GM20000 (cell line): Measurements from ENCODE around the gene FARSB.
A peak's percentile ranks its signal among the peaks of the same experiment; 100 is the strongest.

Experiments used
- DNase-seq: peaks from one replicate; pipeline ENCODE4 v3.0.0; 2012; ENCODE audit warnings: low spot score
- TF ChIP-seq, protein P1 (sequence below): IDR thresholded peaks from 2 replicates; pipeline ENCODE4 v1.5.1; 2012; ENCODE audit warnings: mild to moderate bottlenecking, control low read depth; ENCODE audit errors: extremely low read depth, missing control alignments

FARSB gene

DNA sequence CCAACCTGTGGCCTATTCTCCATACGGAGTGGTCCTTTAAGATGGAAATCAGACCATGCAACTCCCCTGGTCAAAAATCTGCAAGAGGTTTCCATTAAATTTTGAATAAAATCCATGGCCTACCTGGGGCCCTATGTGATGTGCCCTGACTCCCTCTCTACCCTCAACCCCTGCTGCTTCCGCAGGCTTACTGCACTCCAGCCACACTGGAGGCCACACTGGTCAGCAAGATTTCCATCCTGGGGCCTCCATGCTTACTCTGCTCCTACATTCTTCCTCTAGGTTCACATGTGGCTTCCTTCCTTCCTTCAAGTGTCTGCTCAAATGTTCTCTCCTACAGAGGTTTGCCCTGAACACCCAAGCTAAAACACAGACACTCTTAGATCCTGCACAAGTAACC, 40.6 kb downstream of the FARSB start:
- TF ChIP-seq, protein P1, sequence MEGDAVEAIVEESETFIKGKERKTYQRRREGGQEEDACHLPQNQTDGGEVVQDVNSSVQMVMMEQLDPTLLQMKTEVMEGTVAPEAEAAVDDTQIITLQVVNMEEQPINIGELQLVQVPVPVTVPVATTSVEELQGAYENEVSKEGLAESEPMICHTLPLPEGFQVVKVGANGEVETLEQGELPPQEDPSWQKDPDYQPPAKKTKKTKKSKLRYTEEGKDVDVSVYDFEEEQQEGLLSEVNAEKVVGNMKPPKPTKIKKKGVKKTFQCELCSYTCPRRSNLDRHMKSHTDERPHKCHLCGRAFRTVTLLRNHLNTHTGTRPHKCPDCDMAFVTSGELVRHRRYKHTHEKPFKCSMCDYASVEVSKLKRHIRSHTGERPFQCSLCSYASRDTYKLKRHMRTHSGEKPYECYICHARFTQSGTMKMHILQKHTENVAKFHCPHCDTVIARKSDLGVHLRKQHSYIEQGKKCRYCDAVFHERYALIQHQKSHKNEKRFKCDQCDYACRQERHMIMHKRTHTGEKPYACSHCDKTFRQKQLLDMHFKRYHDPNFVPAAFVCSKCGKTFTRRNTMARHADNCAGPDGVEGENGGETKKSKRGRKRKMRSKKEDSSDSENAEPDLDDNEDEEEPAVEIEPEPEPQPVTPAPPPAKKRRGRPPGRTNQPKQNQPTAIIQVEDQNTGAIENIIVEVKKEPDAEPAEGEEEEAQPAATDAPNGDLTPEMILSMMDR = no peak
- DNase-seq = no peak

DNA sequence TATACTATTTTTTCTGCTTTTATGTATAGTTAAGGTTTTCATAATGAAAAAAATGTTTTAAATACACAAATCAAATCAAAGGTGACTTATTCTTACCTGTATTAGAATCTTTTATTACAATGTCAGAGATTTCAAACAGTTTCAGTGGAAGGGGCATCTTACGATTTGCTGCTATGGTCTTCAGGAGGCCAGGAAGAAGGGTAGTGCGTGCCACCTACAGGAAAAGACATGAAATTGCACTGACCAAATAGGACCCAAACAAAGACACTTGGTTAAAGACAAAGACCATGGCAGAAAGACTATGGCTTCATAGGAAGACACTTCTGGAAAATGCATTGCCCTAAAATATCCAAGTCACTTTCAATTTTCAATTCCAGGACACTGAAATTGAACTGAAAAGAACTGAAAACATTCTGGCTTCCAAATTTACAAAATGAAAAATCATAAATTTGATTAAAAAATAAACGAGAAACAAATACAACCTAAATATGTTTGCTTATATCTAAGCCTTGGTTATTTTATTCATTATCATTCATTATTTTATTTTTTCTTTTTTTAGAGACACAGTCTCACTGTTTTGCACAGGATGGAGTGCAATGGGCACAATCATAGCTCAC, 42.1 kb downstream of the FARSB start:
- peak; percentile 65 for DNase-seq
- TF ChIP-seq, protein P1 = peak; percentile 50

DNA sequence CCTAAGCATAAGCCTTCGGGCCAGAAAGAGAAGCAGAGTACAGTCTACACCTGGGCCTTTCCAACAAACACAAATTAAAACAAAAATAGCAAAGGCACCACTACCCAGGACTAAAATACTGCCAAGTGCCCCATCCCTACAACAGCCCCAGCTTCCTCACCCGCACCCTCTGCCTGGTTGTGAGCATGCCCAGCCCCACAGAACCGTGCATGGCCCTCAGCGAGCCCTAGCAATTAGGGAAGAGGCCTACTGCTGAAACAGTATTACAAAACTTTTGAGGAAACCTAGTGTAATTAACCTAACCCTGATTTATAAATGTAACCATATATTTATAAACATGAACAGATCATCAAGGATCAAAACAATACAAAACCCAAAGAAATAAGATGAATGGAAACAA, 44.2 kb downstream of the FARSB start:
- TF ChIP-seq, protein P1 = no peak
- DNase-seq = no peak

DNA sequence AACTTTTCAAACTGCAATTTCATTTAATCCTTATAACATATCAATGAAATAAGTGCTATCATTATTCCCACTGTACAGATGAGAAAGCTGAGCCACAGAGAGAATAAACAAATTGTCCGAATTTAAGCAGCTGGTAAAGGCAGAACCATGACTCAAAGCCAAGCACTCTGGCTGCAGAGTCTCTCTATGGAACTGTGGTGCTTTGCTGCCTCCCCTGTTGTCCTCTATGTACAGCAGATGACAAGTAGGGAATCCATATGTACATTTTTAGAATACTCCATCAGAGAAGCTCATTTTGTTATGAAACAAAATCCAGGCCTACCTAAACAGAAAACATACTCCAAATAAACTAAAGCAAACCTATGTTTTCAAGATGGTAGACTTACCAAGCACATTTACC, 45.1 kb downstream of the FARSB start:
- DNase-seq = no peak
- TF ChIP-seq, protein P1 = no peak

DNA sequence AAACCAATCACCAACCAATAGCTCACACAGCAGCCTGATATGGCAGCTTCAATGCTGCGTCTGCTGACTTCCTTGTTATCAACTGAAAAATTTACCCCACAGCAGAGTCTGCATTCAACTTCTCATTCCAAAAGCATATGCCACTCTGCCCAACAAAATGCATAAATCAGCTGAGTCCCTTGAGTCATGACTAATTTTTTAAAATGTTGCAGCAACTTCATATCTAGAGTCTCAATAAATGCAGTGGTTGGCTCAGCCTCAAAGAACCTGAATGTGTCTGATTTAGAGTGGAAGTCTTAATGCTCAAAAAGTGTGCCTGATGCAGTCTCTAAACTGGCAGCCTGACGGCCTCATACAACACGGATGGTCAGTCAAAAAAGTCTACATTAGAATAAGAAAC, 46.5 kb downstream of the FARSB start:
- no peak for DNase-seq

DNA sequence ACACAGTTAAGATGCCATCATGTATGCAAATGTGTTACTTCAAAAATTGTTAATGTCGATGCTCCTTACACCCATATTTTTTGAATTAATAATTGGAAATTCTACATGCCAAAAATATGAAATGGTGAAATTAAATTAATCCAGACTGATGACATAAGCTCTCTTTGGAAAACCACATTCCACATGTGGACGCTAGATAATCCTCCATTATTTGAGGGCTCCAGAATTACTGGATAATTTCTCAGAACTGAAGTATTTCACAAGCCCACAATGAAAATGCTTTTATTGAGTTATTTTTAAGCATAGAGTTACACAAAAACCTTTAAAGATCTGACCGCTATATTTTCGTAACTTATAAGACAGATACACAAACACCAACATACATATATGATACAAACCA, 47.8 kb downstream of the FARSB start:
- TF ChIP-seq, protein P1 = no peak
- no peak for DNase-seq

More for the DNA sequence above, 46.5 kb downstream of the FARSB start:
- TF ChIP-seq, protein P1 = no peak

DNA sequence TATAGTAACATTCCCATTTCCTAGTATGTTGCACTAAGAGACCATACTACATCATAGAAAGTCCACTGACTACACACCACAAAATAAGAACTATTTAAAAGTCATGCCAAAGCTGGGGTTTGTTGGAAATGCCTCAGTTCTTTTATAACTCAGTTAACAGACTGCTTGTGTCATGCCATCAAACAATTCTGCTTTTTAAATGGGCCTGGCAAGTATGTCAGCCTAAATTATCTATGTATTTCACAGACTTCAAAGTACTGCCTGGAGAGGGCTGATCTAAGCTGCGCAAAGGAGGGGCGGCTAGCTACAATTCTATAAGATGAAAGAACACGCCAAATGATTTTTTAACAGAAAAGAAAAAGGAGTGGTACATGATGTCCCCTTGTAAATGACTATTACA, 49.6 kb downstream of the FARSB start:
- no peak for DNase-seq

More for the DNA sequence above, 49.6 kb downstream of the FARSB start:
- TF ChIP-seq, protein P1 = no peak
